ENCODE results near the gene FOXP1. TPM values are rescaled to one million over a fixed set of nuclear protein-coding genes. Genes with fewer than 3 reads are reported as not detected.

FOXP1 gene
- total and polyA plus RNA-seq, 2 of the 8 experiments (the other 6 are each of a cell fraction or from before 2014, with no cell fraction given), result 13.9 to 25.4 TPM

DNA sequence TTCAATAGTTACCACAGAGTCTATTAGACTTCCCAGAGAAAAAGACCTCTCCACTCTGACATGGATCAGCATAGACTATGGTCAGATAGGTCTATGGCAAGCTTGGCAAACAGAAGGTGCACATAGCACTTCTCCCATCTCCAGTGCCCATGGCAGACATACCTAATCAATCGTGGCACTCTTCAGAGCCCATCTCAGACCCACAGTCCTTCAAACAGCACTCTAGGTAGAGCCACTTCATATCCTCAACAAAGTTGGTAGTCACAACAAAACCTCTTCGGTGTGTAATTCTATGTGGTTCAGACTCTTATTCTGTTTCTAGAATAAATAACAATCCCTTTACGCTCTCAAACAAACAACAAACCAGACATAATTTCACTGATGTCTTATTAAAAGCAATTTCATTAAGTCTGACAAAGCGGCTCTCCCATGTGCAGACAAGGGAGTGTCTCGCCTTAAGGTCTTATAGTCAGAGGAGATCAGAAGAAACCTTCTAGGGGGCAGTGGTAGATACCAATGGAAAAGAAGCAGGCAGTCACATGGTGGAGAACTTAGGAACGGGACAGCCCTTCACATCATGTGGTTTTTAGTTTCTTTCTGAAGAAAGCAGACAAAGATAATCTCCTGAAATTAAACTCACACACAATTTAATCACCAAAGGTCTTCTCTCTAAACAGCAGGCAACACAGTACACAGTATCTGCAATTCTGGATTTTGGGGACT is 483.4 kb downstream of the FOXP1 start:
- Histone ChIP-seq H3K9ac (replicated peaks in 1 of 4; ENCODE audit: extremely low read depth in 1 of 4, low read depth in 3 of 4, low read length in 3 of 4) (no peak overlapping the region), H2AFZ (ENCODE audit: low read length) (no peak overlapping the region)
- TF ChIP-seq JUN (IDR thresholded peaks at IDR 0.05; ENCODE audit: low read depth, low read length) (no peak), JUND (IDR thresholded peaks at IDR 0.05; ENCODE audit: low read length) (no peak), POLR2A (IDR thresholded peaks at IDR 0.05; ENCODE audit: control extremely low read depth in 1 of 2, low read depth in 2 of 2, low read length in 2 of 2) (no peak), SP4 (IDR thresholded peaks at IDR 0.05; ENCODE audit: low read length) (no peak), PHF8 (conservative IDR thresholded peaks at IDR 0.05; ENCODE audit: low read depth, low read length) (no peak), CBX5 (IDR thresholded peaks at IDR 0.05; ENCODE audit: low read depth, low read length) (no peak)

More for the DNA sequence above, 483.4 kb downstream of the FOXP1 start:
- POLR2A ChIA-PET (ENCODE audit: partially characterized antibody), result no interaction called here
- no peak overlapping the region for H3K14ac ChIP-seq (ENCODE audit: insufficient read length)
- no peak overlapping the region for H3K18ac ChIP-seq (ENCODE audit: extremely low read depth, low read length)
- no peak overlapping the region for H3K4ac ChIP-seq (replicated peaks; ENCODE audit: insufficient read length, low read depth, low read length)
- no peak overlapping the region for H3K4me3 ChIP-seq (ENCODE audit: extremely low read depth in 1 of 4, insufficient read depth in 2 of 4, low read depth in 3 of 4, low read length in 4 of 4)
- no peaks in the 10 kb centered on the region for H3K4me1 ChIP-seq (replicated peaks in 1 of 4; ENCODE audit: control insufficient read depth in 3 of 4, insufficient read depth in 4 of 4, low read length in 3 of 4)
- no peaks in the 10 kb centered on the region for H3K23me2 ChIP-seq (ENCODE audit: low read depth, low read length)
- no peak overlapping the region for H3K56ac ChIP-seq (replicated peaks; ENCODE audit: insufficient read length, low read depth, low read length)
- CTCF ChIA-PET (ENCODE audit: partially characterized antibody), result interaction anchor here (1.5 kb wide), 1 partner anchor 10 kb away, joined by 4 read pairs; no protein-coding TSS in a partner anchor
- no peak overlapping the region for H4K91ac ChIP-seq (replicated peaks; ENCODE audit: insufficient read length, low read length)
- no peak overlapping the region for H4K8ac ChIP-seq (ENCODE audit: extremely low read depth, insufficient read depth, low read length)
- WGBS, 2 experiments (ENCODE audit: extremely low coverage in 1 of 2, insufficient coverage in 1 of 2, insufficient read length in 1 of 2, insufficient replicate concordance in 2 of 2, low coverage in 1 of 2, low lambda C conversion rate in 2 of 2, missing lambda C conversion rate in 1 of 2), result 74% methylated on average over 6 of the region's 6 CpGs; no CpG with 5 or more reads in 1 of the 2 experiments
- no peaks in the 10 kb centered on the region for H3K27me3 ChIP-seq (replicated peaks in 1 of 4; ENCODE audit: control insufficient read depth in 3 of 4, extremely low read depth in 1 of 4, insufficient read depth in 3 of 4, low read length in 3 of 4)
- H2BK12ac ChIP-seq (ENCODE audit: low read depth, low read length), result no peak overlapping the region
- H3K79me2 ChIP-seq (ENCODE audit: control insufficient read depth in 1 of 2, insufficient read depth in 2 of 2, low read length in 2 of 2), result no peaks in the 10 kb centered on the region
- no peak for DNase-seq (ENCODE audit: low read depth in 1 of 2, low spot score in 2 of 2)
- H4K20me1 ChIP-seq (replicated peaks in 1 of 2; ENCODE audit: control insufficient read depth in 1 of 2, insufficient read depth in 2 of 2, low read length in 2 of 2), result no peaks in the 10 kb centered on the region
- no peak overlapping the region for H3K23ac ChIP-seq (ENCODE audit: insufficient read length)
- no peak overlapping the region for H2BK5ac ChIP-seq (ENCODE audit: low read depth, low read length)
- H2AK5ac ChIP-seq (ENCODE audit: low read depth, low read length), result no peak overlapping the region
- H2BK120ac ChIP-seq (replicated peaks; ENCODE audit: low read depth, low read length), result no peak overlapping the region
- H4K5ac ChIP-seq (ENCODE audit: insufficient read length, low read depth, low read length), result no peak overlapping the region
- H3K27ac ChIP-seq (ENCODE audit: low read depth, low read length), result no peak overlapping the region
- no peak overlapping the region for H2BK20ac ChIP-seq (ENCODE audit: low read length)
- H3K9me3 ChIP-seq (ENCODE audit: insufficient read depth in 2 of 2, low read depth in 1 of 2, low read length in 1 of 2), result no peaks in the 10 kb centered on the region
- no peak overlapping the region for H3K4me2 ChIP-seq (ENCODE audit: insufficient read depth in 1 of 2, low read depth in 2 of 2, low read length in 2 of 2)
- no peaks in the 10 kb centered on the region for H3K79me1 ChIP-seq (ENCODE audit: low read depth, low read length)
- H3K36me3 ChIP-seq (ENCODE audit: control insufficient read depth in 2 of 4, insufficient read depth in 4 of 4, low read length in 3 of 4), result no peaks in the 10 kb centered on the region
- no peak overlapping the region for H2BK15ac ChIP-seq (ENCODE audit: low read length)
- no peak for FAIRE-seq

Measured in H1 (cell line).